ENCODE measurements around the gene ZMYM5. TPM values are rescaled to one million over a fixed set of nuclear protein-coding genes. Genes with fewer than 3 reads are reported as not detected.

ZMYM5 gene
- total and polyA plus RNA-seq, 2 of the 13 experiments (the other 11 are each of a cell fraction or from before 2014, with no cell fraction given) = 7.8 to 9.4 TPM

DNA sequence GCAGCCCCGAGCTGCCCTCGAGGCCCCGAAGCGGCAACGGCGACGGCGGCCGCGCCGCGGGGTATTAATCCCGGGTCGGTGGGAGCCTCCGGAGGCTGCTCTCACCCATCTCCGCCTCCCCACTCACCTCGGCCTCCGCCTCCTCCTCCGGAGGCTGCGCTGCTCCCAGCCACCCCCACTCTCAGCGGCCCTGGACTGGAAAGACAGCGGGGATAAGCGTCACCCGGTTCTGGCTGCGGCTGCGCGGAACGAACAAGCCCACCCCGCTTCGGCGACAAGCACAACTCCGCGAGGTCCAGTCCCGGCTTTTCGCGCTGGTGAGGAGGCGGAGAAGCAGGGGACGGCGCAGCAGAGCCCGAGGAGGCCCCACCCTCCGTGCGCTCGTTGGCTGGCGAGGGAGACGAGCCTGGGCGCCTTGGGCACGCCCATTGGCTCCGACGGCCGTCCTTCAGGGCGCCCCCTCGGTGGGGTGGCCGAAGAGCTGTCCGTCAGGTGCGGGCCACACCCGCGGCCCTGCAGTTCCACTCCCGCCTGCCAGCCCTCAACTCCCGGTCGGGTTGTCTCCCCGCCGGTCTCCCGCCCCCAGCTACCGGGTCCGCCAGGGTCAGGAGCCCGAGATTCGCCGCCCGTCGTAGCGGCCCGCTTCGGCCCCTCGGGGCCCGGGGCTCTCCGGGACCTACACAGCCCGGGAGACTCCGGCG is at the start of gene ZMYM5 (continued):
- TF ChIP-seq, protein P1, sequence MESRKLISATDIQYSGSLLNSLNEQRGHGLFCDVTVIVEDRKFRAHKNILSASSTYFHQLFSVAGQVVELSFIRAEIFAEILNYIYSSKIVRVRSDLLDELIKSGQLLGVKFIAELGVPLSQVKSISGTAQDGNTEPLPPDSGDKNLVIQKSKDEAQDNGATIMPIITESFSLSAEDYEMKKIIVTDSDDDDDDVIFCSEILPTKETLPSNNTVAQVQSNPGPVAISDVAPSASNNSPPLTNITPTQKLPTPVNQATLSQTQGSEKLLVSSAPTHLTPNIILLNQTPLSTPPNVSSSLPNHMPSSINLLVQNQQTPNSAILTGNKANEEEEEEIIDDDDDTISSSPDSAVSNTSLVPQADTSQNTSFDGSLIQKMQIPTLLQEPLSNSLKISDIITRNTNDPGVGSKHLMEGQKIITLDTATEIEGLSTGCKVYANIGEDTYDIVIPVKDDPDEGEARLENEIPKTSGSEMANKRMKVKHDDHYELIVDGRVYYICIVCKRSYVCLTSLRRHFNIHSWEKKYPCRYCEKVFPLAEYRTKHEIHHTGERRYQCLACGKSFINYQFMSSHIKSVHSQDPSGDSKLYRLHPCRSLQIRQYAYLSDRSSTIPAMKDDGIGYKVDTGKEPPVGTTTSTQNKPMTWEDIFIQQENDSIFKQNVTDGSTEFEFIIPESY (CRISPR knock-in tag; IDR thresholded peaks at IDR 0.05) = no peak
- TF ChIP-seq ZFP36 (IDR thresholded peaks at IDR 0.05; ENCODE audit: borderline replicate concordance, low read depth, low read length, partially characterized antibody) (no peak), ZNF777 (CRISPR knock-in tag; IDR thresholded peaks at IDR 0.05) (peak; percentile 85), SMAD3 (CRISPR knock-in tag; IDR thresholded peaks at IDR 0.05) (no peak), SATB2 (CRISPR knock-in tag; IDR thresholded peaks at IDR 0.05) (no peak), NFKB2 (CRISPR knock-in tag; IDR thresholded peaks at IDR 0.05; ENCODE audit: borderline replicate concordance) (no peak; the same call in 1 of the 2 replicates), ZNF615 (CRISPR knock-in tag; IDR thresholded peaks at IDR 0.05; ENCODE audit: borderline replicate concordance) (no peak), KAT8 (CRISPR knock-in tag; IDR thresholded peaks at IDR 0.05) (peak; percentile 46; the same call in 1 of the 2 replicates), XRCC5 (optimal IDR thresholded peaks at IDR 0.05; ENCODE audit: low read length) (peak; percentile 48), ZNF792 (CRISPR knock-in tag; IDR thresholded peaks at IDR 0.05) (no peak), ZNF33A (CRISPR knock-in tag; IDR thresholded peaks at IDR 0.05; ENCODE audit: borderline replicate concordance) (0 out of 2 replicates have a peak, but pooled peaks have one; percentile 39), ZNF235 (CRISPR knock-in tag; IDR thresholded peaks at IDR 0.05; ENCODE audit: borderline replicate concordance) (no peak), ZNF768 (CRISPR knock-in tag; IDR thresholded peaks at IDR 0.05) (0 out of 2 replicates have a peak, but pooled peaks have one; percentile 13), NFE2 (CRISPR knock-in tag; IDR thresholded peaks at IDR 0.05) (no peak), ZNF772 (CRISPR knock-in tag; IDR thresholded peaks at IDR 0.05) (0 out of 2 replicates have a peak, but pooled peaks have one; percentile 22), ZNF296 (CRISPR knock-in tag; conservative IDR thresholded peaks at IDR 0.05) (no peak), NFIB (CRISPR knock-in tag; IDR thresholded peaks at IDR 0.05; ENCODE audit: borderline replicate concordance) (no peak), NFIC (IDR thresholded peaks at IDR 0.05; ENCODE audit: low read length) (no peak), RAD21 (CRISPR knock-in tag; IDR thresholded peaks at IDR 0.05) (peak; percentile 10; the same call in 1 of the 2 replicates), ZNF670 (CRISPR knock-in tag; IDR thresholded peaks at IDR 0.05; ENCODE audit: borderline replicate concordance) (no peak), PLRG1 (conservative IDR thresholded peaks at IDR 0.05) (no peak), ZNF207 (IDR thresholded peaks at IDR 0.05; ENCODE audit: borderline replicate concordance) (no peak), MLLT10 (CRISPR knock-in tag; IDR thresholded peaks at IDR 0.05) (no peak)
- TF ChIP-seq, protein P2, sequence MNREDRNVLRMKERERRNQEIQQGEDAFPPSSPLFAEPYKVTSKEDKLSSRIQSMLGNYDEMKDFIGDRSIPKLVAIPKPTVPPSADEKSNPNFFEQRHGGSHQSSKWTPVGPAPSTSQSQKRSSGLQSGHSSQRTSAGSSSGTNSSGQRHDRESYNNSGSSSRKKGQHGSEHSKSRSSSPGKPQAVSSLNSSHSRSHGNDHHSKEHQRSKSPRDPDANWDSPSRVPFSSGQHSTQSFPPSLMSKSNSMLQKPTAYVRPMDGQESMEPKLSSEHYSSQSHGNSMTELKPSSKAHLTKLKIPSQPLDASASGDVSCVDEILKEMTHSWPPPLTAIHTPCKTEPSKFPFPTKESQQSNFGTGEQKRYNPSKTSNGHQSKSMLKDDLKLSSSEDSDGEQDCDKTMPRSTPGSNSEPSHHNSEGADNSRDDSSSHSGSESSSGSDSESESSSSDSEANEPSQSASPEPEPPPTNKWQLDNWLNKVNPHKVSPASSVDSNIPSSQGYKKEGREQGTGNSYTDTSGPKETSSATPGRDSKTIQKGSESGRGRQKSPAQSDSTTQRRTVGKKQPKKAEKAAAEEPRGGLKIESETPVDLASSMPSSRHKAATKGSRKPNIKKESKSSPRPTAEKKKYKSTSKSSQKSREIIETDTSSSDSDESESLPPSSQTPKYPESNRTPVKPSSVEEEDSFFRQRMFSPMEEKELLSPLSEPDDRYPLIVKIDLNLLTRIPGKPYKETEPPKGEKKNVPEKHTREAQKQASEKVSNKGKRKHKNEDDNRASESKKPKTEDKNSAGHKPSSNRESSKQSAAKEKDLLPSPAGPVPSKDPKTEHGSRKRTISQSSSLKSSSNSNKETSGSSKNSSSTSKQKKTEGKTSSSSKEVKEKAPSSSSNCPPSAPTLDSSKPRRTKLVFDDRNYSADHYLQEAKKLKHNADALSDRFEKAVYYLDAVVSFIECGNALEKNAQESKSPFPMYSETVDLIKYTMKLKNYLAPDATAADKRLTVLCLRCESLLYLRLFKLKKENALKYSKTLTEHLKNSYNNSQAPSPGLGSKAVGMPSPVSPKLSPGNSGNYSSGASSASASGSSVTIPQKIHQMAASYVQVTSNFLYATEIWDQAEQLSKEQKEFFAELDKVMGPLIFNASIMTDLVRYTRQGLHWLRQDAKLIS (CRISPR knock-in tag; IDR thresholded peaks at IDR 0.05) = no peak
- TF ChIP-seq, protein P3, sequence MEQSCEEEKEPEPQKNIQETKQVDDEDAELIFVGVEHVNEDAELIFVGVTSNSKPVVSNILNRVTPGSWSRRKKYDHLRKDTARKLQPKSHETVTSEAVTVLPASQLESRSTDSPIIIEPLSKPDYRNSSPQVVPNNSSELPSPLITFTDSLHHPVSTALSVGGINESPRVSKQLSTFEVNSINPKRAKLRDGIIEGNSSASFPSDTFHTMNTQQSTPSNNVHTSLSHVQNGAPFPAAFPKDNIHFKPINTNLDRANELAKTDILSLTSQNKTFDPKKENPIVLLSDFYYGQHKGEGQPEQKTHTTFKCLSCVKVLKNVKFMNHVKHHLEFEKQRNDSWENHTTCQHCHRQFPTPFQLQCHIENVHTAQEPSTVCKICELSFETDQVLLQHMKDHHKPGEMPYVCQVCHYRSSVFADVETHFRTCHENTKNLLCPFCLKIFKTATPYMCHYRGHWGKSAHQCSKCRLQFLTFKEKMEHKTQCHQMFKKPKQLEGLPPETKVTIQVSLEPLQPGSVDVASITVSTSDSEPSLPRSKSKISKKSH (CRISPR knock-in tag; IDR thresholded peaks at IDR 0.05; ENCODE audit: borderline replicate concordance) = peak; percentile 71; the same call in 1 of the 2 replicates

Data from HepG2 (cell line).